NK-92 (cell line): ENCODE results near the gene ARHGAP10.
"Not testable (repeated sequence)": the region's sequence is repeated elsewhere in the genome, so short reads cannot be mapped to it uniquely, and the experiment has no call there.

Experiments used
- DNase-seq: peaks from one replicate; lab custom pipeline; 2025; ENCODE audit not compliant: unreplicated experiment; lab: John Stamatoyannopoulos, UW

ARHGAP10 gene

GRCh38 chr4:147791341-147791740, 59.5 kb downstream of the ARHGAP10 start:
- DNase-seq: no peak

GRCh38 chr4:147791865-147792264, 60.0 kb downstream of the ARHGAP10 start:
- DNase-seq: no peak

GRCh38 chr4:147793569-147794313, 61.9 kb downstream of the ARHGAP10 start:
- no peak for DNase-seq

- no peak for DNase-seq
Observed at GRCh38 chr4:147794314-147794680, 62.4 kb downstream of the ARHGAP10 start.

GRCh38 chr4:147794787-147795413, 63.0 kb downstream of the ARHGAP10 start:
- DNase-seq: no peak

GRCh38 chr4:147799057-147799456, 67.2 kb downstream of the ARHGAP10 start:
- DNase-seq: not testable (repeated sequence)

- DNase-seq: no peak
Observed at GRCh38 chr4:147799986-147800555, 68.2 kb downstream of the ARHGAP10 start.

GRCh38 chr4:147801820-147802219, 69.9 kb downstream of the ARHGAP10 start:
- no peak for DNase-seq

- no peak for DNase-seq
Observed at GRCh38 chr4:147802346-147802745, 70.5 kb downstream of the ARHGAP10 start.

- no peak for DNase-seq
Observed at GRCh38 chr4:147805946-147806345, 74.1 kb downstream of the ARHGAP10 start.

- no peak for DNase-seq
Observed at GRCh38 chr4:147808447-147808846, 76.6 kb downstream of the ARHGAP10 start.

- no peak for DNase-seq
Observed at GRCh38 chr4:147809211-147809610, 77.3 kb downstream of the ARHGAP10 start.

- no peak for DNase-seq
Observed at GRCh38 chr4:147811878-147812277, 80.0 kb downstream of the ARHGAP10 start.

GRCh38 chr4:147813109-147813773, 81.4 kb downstream of the ARHGAP10 start:
- no peak for DNase-seq

- no peak for DNase-seq
Observed at GRCh38 chr4:147813973-147814372, 82.1 kb downstream of the ARHGAP10 start.

- no peak for DNase-seq
Observed at GRCh38 chr4:147814376-147814775, 82.5 kb downstream of the ARHGAP10 start.

GRCh38 chr4:147815741-147816140, 83.9 kb downstream of the ARHGAP10 start:
- DNase-seq: no peak

GRCh38 chr4:147816382-147817254, 84.7 kb downstream of the ARHGAP10 start:
- no peak for DNase-seq

- no peak for DNase-seq
Observed at GRCh38 chr4:147820975-147821374, 89.1 kb downstream of the ARHGAP10 start.

GRCh38 chr4:147821555-147821954, 89.7 kb downstream of the ARHGAP10 start:
- no peak for DNase-seq

GRCh38 chr4:147822128-147822527, 90.2 kb downstream of the ARHGAP10 start:
- no peak for DNase-seq
